Transverse colon (tissue), 4 donors: ENCODE data around the gene B9D1. TPM values are rescaled to one million over a fixed set of nuclear protein-coding genes. Genes with fewer than 3 reads are reported as not detected.

ENCODE experiments used
- DNase-seq: peaks from one replicate; pipeline ENCODE4 v3.0.0-alpha.2; 2019
- H3K27ac ChIP-seq, 4 donors: fragments of 200-600 bp; sonication (generic); 2 replicates each; pipeline ENCODE4 v1.5.1; 2016 to 2018; ENCODE audit warnings: inconsistent platforms in 4 of 4
- H3K27me3 ChIP-seq: fragments of 200-600 bp; sonication (generic); 2 replicates; pipeline ENCODE4 v1.5.1; 2017; ENCODE audit warnings: inconsistent platforms
- H3K36me3 ChIP-seq, 4 donors: fragments of 200-600 bp; sonication (generic); 2 replicates each; pipeline ENCODE4 v1.5.1; 2017 to 2019; ENCODE audit warnings: inconsistent platforms in 4 of 4
- H3K4me1 ChIP-seq, 4 donors: fragments of 200-600 bp; sonication (generic); 2 replicates each; pipeline ENCODE4 v1.5.1; 2017 to 2020; ENCODE audit warnings: inconsistent platforms in 4 of 4
- H3K4me3 ChIP-seq, 4 donors: fragments of 200-600 bp; sonication (generic); 1 replicate in 1 of 4; 2 replicates in 3 of 4; pipeline versions ENCODE4 v1.5.1 to v1.6.1; 2017 to 2019; ENCODE audit warnings: inconsistent platforms in 4 of 4
- H3K9me3 ChIP-seq, 2 donors: fragments of 200-600 bp; sonication (generic); 2 replicates each; pipeline ENCODE4 v1.5.1; 2017 to 2019; ENCODE audit warnings: inconsistent platforms in 2 of 2
- CTCF ChIP-seq, 5 experiments: fragments of 200-600 bp in 3 of 5; fragments of 450-650 bp in 2 of 5; sonication (generic) in 3 of 5; IDR thresholded peaks; 1 replicate in 2 of 5; 2 replicates in 3 of 5; pipeline ENCODE4 v1.5.1; 2016 to 2017; ENCODE audit warnings: antibody characterized with exemption in 5 of 5, inconsistent platforms in 3 of 5, mild to moderate bottlenecking in 2 of 5, moderate library complexity in 1 of 5
- EP300 ChIP-seq: sonication (generic); formaldehyde crosslinking; IDR thresholded peaks from one replicate; pipeline ENCODE4 v1.6.1; 2017; ENCODE audit warnings: antibody characterized with exemption, low read depth
- POLR2A ChIP-seq: fragments of 450-650 bp; IDR thresholded peaks from one replicate; pipeline ENCODE4 v1.6.1; 2016; ENCODE audit warnings: antibody characterized with exemption, mild to moderate bottlenecking, moderate library complexity
- POLR2AphosphoS5 ChIP-seq, 3 donors: sonication (generic); formaldehyde crosslinking; IDR thresholded peaks; one replicate each; pipeline ENCODE4 v1.6.1; 2016; ENCODE audit warnings: antibody characterized with exemption in 3 of 3
- WGBS, 2 donors: methylation state at CpG; one replicate each; pipeline ENCODE4 v1.1.5; 2018; ENCODE audit warnings: low coverage in 1 of 2; 5-methylcytosine and 5-hydroxymethylcytosine counted together
- in situ Hi-C, 4 donors: fragments of 200-750 bp; cut with MboI; loops; one replicate each; pipeline versions ENCODE4 v1.15.0 to v1.15.1; 2017; ENCODE audit warnings: low sequenced_read_pairs in 3 of 4, low pct_ligation_motif_present in 1 of 4, low pct_unique_long_range_greater_than_20kb in 1 of 4
- intact Hi-C: fragments of 100-400 bp; cut with DNase I; formaldehyde crosslinking; loops from one replicate; pipeline ENCODE4 v1.15.1; 2023; ENCODE audit warnings: low total_unique reads
- total RNA-seq, 4 donors: library from RNA; depleted of rRNA; stranded (reverse); fragments of >200 nt; gene quantifications; one replicate each; pipeline ENCODE4 v1.1.0, GENCODE V29; 2016

Gene B9D1
- total RNA-seq, 4 donors from 2014 or later, result 6.0 to 17.6 (median 9.5) TPM

DNA sequence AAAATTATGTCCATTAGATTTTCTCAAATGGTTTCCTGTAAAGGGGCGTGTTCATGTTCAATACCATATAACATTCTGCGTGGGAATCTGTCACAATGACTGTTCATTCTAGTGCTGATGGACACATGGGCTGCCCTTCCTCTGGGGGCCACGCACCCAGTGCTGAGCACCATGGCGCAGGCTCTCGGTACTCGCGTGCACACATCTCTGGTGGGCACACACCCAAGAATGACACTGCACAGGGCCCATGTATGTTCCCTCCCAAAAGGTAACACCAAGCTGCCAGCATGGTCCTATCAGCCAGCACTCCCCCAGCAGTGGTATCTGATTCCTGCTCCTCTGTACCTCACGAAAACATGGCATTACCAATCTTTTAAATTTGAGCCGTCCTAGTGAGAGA lies 13.7 kb downstream of the B9D1 start:
- Histone ChIP-seq H3K4me3 (no peak overlapping the region), H3K4me1 (peaks cover 9 to 38% (median 18%) of the 10 kb centered on the region in 4 donors), H3K27ac (no peak overlapping the region), H3K27me3 (no peaks in the 10 kb centered on the region), H3K36me3 (no peaks in the 10 kb centered on the region), H3K9me3 (no peaks in the 10 kb centered on the region)
- intact Hi-C loops (no loop called here), in situ Hi-C loops (no loop called here)
- WGBS, 2 donors, result 87 to 90% methylated on average over 4 to 9 of the region's 9 CpGs
- DNase-seq, result no peak
- TF ChIP-seq EP300 (no peak), CTCF (IDR thresholded peaks at IDR 0.05) (no peak), POLR2A (no peak), POLR2AphosphoS5 (IDR thresholded peaks at IDR 0.05) (no peak)

DNA sequence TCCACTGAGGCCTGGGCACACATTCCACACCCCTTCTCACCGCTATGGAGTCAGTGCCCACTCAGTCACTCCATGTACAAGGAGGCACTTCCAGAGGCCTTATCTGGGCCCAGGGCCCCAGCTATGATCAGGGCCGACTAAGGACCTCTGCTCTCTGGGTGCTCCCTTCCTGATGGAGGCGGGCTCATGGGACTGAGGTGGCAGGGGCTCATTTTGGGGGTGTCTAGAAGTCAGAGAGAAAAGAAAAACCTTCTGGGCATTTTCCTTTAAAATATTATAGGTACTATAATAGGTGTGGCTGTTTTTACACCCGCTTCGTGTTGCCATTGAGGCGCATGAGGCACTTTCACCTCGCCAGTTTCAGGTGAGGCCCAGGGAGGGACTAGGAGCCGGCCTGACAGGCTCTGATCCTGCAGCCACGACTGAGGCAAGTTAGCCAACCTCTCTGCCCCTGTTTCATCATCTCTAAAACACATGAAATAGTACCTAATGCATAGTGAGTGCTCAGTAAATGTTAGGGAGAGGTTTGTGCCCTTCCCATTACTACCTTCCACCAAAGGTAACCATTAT lies 14.4 kb downstream of the B9D1 start:
- H3K4me1 ChIP-seq, result peaks cover 9 to 38% (median 18%) of the 10 kb centered on the region in 4 donors
- in situ Hi-C loops, result no loop called here
- no peaks in the 10 kb centered on the region for H3K27me3 ChIP-seq
- H3K4me3 ChIP-seq, result no peak overlapping the region
- 67 to 75% methylated on average over 6 to 9 of the region's 9 CpGs for WGBS, 2 donors
- no peak for DNase-seq
- H3K36me3 ChIP-seq, result no peaks in the 10 kb centered on the region
- H3K27ac ChIP-seq, result peak overlapping the region in 1 of 4 donors; percentile 82
- intact Hi-C loops, result no loop called here
- TF ChIP-seq POLR2A, result no peak
- TF ChIP-seq CTCF (IDR thresholded peaks at IDR 0.05), result no peak
- no peak for TF ChIP-seq POLR2AphosphoS5 (IDR thresholded peaks at IDR 0.05)
- TF ChIP-seq EP300, result no peak
- no peaks in the 10 kb centered on the region for H3K9me3 ChIP-seq

- H3K9me3 ChIP-seq, result no peaks in the 10 kb centered on the region
- TF ChIP-seq POLR2AphosphoS5 (IDR thresholded peaks at IDR 0.05), result no peak
- TF ChIP-seq CTCF (IDR thresholded peaks at IDR 0.05), result no peak
- TF ChIP-seq POLR2A, result no peak
- no peak for TF ChIP-seq EP300
- 89 to 100% methylated on average over 1 to 13 of the region's 13 CpGs for WGBS, 2 donors
- H3K27me3 ChIP-seq, result no peaks in the 10 kb centered on the region
- no peak overlapping the region for H3K4me3 ChIP-seq
- peaks cover 9 to 38% (median 18%) of the 10 kb centered on the region in 4 donors for H3K4me1 ChIP-seq
- H3K27ac ChIP-seq, result peak overlapping the region; percentile 64 to 82 (median 68)
- DNase-seq, result no peak
- in situ Hi-C loops, result no loop called here
- intact Hi-C loops, result no loop called here
- H3K36me3 ChIP-seq, result no peaks in the 10 kb centered on the region
Observed at GRCh38 chr17:19347323-19348080, 15.0 kb downstream of the B9D1 start.

GRCh38 chr17:19346351-19347255 lies 15.9 kb downstream of the B9D1 start:
- intact Hi-C loops, result no loop called here
- WGBS, 2 donors, result 54 to 68% methylated on average over 8 to 19 of the region's 19 CpGs
- no peaks in the 10 kb centered on the region for H3K27me3 ChIP-seq

More at GRCh38 chr17:19346351-19347255, 15.9 kb downstream of the B9D1 start:
- Histone ChIP-seq H3K4me1 (peaks cover 9 to 38% (median 18%) of the 10 kb centered on the region in 4 donors), H3K27ac (peak overlapping the region; percentile 64 to 82 (median 68)), H3K9me3 (no peaks in the 10 kb centered on the region), H3K4me3 (no peak overlapping the region), H3K36me3 (no peaks in the 10 kb centered on the region)
- peak; percentile 42 for DNase-seq
- in situ Hi-C loops, result no loop called here
- TF ChIP-seq EP300 (no peak), POLR2AphosphoS5 (IDR thresholded peaks at IDR 0.05) (peak in 2 of 3 donors; percentile 20 to 30)
